GM10266 (cell line): ENCODE measurements around the gene HTR3C.
"Not testable (repeated sequence)": the region's sequence is repeated elsewhere in the genome, so short reads cannot be mapped to it uniquely, and the experiment has no call there.

ENCODE experiments used
- DNase-seq: peaks from one replicate; pipeline ENCODE4 v3.0.0; 2012; ENCODE audit errors: extremely low spot score
- TF ChIP-seq, protein P1 (sequence below): IDR thresholded peaks from 2 replicates; pipeline ENCODE4 v1.5.1; 2012; ENCODE audit warnings: mild to moderate bottlenecking, low read depth; ENCODE audit not compliant: control insufficient read depth, insufficient read depth; ENCODE audit errors: missing control alignments

HTR3C gene

DNA sequence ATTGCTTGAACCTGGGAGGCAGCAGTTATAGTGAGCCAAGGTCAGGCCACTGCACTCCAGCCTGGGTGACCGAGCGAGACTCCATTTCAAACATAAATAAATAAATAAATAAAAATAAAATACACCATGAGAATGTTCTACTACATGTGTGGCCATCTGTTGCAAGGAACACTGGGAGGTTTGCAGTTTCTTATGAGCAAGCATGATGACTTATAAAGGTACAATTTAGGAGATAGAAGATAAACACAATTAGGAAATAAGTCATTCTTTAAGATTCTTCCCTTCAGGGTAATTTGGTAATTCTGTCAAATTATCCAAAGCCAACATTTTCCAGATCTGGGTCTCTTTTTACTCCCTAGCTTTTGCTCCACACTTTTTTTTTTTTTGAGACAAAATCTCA is 13.4 kb downstream of the HTR3C start:
- DNase-seq: no peak
- TF ChIP-seq, protein P1, sequence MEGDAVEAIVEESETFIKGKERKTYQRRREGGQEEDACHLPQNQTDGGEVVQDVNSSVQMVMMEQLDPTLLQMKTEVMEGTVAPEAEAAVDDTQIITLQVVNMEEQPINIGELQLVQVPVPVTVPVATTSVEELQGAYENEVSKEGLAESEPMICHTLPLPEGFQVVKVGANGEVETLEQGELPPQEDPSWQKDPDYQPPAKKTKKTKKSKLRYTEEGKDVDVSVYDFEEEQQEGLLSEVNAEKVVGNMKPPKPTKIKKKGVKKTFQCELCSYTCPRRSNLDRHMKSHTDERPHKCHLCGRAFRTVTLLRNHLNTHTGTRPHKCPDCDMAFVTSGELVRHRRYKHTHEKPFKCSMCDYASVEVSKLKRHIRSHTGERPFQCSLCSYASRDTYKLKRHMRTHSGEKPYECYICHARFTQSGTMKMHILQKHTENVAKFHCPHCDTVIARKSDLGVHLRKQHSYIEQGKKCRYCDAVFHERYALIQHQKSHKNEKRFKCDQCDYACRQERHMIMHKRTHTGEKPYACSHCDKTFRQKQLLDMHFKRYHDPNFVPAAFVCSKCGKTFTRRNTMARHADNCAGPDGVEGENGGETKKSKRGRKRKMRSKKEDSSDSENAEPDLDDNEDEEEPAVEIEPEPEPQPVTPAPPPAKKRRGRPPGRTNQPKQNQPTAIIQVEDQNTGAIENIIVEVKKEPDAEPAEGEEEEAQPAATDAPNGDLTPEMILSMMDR: no peak

DNA sequence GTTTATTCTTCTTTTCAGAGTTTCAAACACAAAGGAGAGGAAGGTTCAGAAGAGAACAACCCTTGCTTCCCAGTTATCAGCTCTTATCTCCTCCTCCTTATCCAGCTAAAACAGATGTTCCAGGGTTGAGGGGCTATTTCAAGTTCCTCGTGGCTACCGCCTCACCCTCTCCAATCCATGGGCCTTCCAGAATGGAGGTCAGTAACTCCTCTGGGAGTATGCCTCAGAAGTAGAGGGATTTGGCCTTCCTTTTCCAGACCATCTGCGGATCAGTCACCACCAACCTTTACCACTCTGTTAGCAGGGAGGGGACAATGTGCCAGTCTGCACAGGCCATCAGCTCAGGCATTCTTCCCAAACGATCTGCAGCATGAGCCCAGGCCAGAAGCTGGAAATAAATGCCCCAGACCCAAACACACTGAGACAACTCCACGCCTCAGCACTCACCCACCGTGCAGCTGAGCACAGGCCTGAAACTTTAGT is 14.8 kb downstream of the HTR3C start:
- TF ChIP-seq, protein P1: no peak
- DNase-seq: no peak

DNA sequence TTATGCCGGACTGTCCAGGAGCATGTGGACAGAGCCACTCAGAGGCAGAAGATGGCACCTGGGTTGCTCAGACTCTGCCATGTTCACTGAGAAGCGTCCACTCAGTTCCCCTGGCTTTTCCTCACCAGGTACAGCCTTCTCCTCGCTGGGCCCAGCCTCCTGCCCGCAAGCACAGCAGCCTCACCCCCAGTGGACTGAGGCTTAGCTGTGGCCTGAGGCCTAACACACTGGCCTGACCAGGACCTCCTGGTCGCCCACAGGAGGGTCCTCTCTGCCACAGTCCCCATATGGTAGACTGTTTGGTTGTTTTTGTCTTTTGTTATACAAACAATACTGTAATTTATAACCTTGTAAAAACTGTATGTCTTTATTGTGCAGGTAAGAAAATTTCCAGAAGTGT is 15.5 kb downstream of the HTR3C start:
- TF ChIP-seq, protein P1: no peak
- no peak for DNase-seq

DNA sequence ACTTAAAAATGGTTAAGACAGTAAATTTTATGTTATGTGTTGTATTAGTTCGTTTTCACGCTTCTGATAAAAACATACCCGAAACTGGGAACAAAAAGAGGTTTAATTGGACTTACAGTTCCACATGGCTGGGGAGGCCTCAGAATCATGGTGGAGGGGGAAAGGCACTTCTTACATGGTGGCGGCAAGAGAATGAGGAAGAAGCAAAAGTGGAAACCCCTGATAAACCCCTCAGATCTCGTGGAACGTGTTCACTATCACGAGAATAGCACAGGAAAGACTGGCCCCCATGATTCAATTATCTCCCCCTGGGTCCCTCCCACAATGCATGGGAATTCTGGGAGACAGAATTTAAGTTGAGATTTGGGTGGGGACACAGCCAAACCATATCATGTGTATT is 18.3 kb downstream of the HTR3C start:
- not testable (repeated sequence) for DNase-seq

DNA sequence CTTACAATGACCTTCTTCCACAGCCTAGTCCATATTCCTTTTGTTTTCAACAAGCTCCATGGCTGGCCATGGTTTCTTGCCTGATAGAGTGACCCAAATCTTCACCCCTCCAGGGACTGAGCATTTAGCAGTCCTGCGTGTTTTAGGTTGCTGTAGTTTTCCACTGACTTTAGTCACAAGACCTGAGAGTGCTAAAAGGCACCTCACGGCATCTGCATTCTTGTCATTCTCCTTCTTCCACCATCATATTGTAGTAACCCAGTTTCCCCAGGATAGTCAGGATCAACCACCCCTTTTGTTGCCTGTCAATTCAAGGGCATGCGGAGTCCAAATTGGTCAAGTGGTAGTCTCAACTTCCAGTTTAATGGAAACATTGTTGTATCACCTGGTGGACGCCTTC is 20.8 kb downstream of the HTR3C start:
- TF ChIP-seq, protein P1: no peak
- DNase-seq: no peak

DNA sequence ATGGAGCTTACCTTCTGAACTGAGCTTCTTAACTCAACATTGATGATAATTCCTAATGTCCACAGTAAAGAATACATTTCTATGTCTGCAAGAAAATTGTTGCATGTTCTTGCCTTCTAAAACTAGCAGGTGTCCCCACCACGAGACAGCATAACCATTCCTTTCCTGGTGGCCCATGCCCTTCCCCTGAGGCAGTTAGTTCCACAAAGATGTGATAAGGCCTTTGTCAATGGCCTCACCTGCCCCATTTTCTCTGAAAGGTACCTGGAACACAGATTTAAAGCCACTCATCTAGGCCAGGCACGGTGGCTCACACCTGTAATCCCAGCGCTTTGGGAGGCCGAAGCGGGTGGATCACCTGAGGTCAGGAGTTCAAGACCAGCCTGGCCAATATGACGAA is 23.1 kb downstream of the HTR3C start:
- TF ChIP-seq, protein P1: no peak

DNA sequence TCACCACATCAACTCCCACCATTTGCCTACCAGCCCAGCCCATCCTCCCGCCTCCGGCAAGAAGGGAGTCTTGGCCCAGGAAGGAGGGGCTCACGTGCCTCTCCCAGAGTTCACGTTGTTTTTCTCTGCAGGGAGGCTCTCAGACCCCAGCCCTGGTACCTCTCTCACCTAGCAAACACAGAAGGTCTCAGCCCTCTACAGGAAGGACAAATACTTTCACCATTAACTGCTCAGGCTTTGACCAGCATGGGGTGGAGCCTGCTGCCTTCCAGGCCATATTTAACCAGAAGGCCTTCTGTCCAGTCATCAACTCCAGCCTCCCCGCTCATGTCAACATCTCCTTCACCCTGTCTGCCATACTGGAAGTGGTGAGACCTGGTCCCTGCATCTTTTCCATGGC is 25.0 kb downstream of the HTR3C start:
- TF ChIP-seq, protein P1: no peak
- no peak for DNase-seq

More for the DNA sequence above, 23.1 kb downstream of the HTR3C start:
- DNase-seq: no peak

DNA sequence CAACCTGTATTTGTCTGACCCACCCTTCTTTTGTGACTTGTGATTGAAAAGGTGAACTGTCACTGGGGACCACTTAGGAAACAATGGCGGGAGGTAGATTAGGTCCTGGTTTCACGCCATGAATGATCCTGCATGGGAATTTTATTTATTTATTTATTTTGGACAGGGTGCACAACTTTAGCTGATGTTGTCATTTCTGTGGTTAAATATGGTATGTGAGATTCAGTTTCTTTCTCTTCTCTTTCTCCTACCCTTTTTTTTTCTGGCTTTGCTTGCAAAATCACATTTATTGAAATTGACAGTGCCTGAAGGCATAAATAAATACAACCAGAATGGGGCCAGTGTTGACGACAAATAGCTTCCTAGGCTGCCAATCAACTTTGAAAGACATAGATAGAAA is 26.0 kb downstream of the HTR3C start:
- TF ChIP-seq, protein P1: no peak
- no peak for DNase-seq
